Tibial nerve (tissue), 4 donors: ENCODE results near the gene ANKRD31.

ENCODE experiments used
- EP300 ChIP-seq, 2 donors: sonication (generic); formaldehyde crosslinking; IDR thresholded peaks; one replicate each; pipeline ENCODE4 v1.6.1; 2017; ENCODE audit warnings: antibody characterized with exemption in 2 of 2, mild to moderate bottlenecking in 1 of 2
- POLR2A ChIP-seq, 2 donors: fragments of 450-650 bp; IDR thresholded peaks; one replicate each; pipeline ENCODE4 v1.6.1; 2017; ENCODE audit warnings: antibody characterized with exemption in 2 of 2, mild to moderate bottlenecking in 2 of 2, moderate library complexity in 2 of 2
- TF ChIP-seq, protein P1 (sequence below), 5 experiments: fragments of 200-600 bp in 3 of 5; fragments of 450-650 bp in 2 of 5; sonication (generic) in 3 of 5; IDR thresholded peaks; one replicate each; pipeline ENCODE4 v1.5.1; 2016 to 2019; ENCODE audit warnings: antibody characterized with exemption in 5 of 5, mild to moderate bottlenecking in 3 of 5, moderate library complexity in 2 of 5

DNA sequence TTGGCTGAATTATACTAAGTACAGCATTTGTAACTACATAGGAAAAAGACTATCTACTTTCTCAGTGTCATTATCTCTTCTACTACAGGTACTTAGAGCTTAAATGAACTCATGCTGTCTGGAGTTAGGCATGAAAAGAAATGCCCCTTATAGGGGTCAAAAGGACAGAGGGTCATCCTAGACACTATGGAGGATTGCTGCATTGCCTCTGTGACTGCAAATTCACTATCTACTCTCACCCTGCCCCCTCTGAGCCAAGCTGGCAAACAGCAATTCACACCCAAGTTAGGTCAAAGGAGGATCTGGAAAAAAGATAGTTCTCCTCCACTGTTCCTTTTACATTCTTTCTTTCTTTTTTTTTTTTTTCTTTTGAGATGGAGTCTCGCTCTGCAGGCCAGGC lies 36.7 kb downstream of the ANKRD31 start:
- TF ChIP-seq, protein P1, sequence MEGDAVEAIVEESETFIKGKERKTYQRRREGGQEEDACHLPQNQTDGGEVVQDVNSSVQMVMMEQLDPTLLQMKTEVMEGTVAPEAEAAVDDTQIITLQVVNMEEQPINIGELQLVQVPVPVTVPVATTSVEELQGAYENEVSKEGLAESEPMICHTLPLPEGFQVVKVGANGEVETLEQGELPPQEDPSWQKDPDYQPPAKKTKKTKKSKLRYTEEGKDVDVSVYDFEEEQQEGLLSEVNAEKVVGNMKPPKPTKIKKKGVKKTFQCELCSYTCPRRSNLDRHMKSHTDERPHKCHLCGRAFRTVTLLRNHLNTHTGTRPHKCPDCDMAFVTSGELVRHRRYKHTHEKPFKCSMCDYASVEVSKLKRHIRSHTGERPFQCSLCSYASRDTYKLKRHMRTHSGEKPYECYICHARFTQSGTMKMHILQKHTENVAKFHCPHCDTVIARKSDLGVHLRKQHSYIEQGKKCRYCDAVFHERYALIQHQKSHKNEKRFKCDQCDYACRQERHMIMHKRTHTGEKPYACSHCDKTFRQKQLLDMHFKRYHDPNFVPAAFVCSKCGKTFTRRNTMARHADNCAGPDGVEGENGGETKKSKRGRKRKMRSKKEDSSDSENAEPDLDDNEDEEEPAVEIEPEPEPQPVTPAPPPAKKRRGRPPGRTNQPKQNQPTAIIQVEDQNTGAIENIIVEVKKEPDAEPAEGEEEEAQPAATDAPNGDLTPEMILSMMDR (IDR thresholded peaks at IDR 0.05) = no peak
- TF ChIP-seq POLR2A (IDR thresholded peaks at IDR 0.05) (no peak), EP300 (IDR thresholded peaks at IDR 0.05) (no peak)
